H9 (cell line): ENCODE results near the gene SOX1. TPM values are rescaled to one million over a fixed set of nuclear protein-coding genes. Genes with fewer than 3 reads are reported as not detected.

ENCODE experiments used
- DNase-seq: peaks from one replicate; pipeline ENCODE4 v3.0.0-alpha.2; 2017
- H2AFZ ChIP-seq: one replicate; pipeline ENCODE4 v1.6.1; 2013; ENCODE audit warnings: mild to moderate bottlenecking, low read length, control low read depth, moderate library complexity
- H2AK5ac ChIP-seq: 2 replicates; pipeline ENCODE4 v1.6.1; 2013; ENCODE audit warnings: low read length, control low read depth, mixed read lengths; ENCODE audit not compliant: insufficient read length
- H2BK120ac ChIP-seq: one replicate; pipeline ENCODE4 v1.6.1; 2013; ENCODE audit warnings: low read depth, mild to moderate bottlenecking, low read length, control low read depth, inconsistent platforms; ENCODE audit not compliant: poor library complexity, severe bottlenecking
- H2BK12ac ChIP-seq: 2 replicates; pipeline ENCODE4 v1.6.1; 2013; ENCODE audit warnings: low read length, control low read depth, mixed read lengths, low read depth; ENCODE audit not compliant: insufficient read length
- H2BK15ac ChIP-seq: 2 replicates; pipeline ENCODE4 v1.6.1; 2013; ENCODE audit warnings: low read depth, low read length, control low read depth
- H2BK20ac ChIP-seq: one replicate; pipeline ENCODE4 v1.6.1; 2013; ENCODE audit warnings: low read depth, mild to moderate bottlenecking, low read length, control low read depth, inconsistent platforms; ENCODE audit not compliant: poor library complexity, severe bottlenecking
- H2BK5ac ChIP-seq: 2 replicates; pipeline ENCODE4 v1.6.1; 2013; ENCODE audit warnings: low read length, control low read depth, mixed read lengths; ENCODE audit not compliant: insufficient read length
- H3K14ac ChIP-seq: 2 replicates; pipeline ENCODE4 v1.6.1; 2013; ENCODE audit warnings: low read length, control low read depth; ENCODE audit not compliant: insufficient read depth
- H3K18ac ChIP-seq: 2 replicates; pipeline ENCODE4 v1.6.1; 2013; ENCODE audit warnings: low read depth, mild to moderate bottlenecking, mixed read lengths, low read length, control low read depth; ENCODE audit not compliant: insufficient read length
- H3K23ac ChIP-seq: 2 replicates; pipeline ENCODE4 v1.6.1; 2013; ENCODE audit warnings: low read length, control low read depth, mixed read lengths, low read depth; ENCODE audit not compliant: insufficient read length
- H3K23me2 ChIP-seq: 2 replicates; pipeline ENCODE4 v1.6.1; 2013; ENCODE audit warnings: low read depth, mild to moderate bottlenecking, mixed read lengths, low read length, control low read depth; ENCODE audit not compliant: insufficient read length, poor library complexity, severe bottlenecking
- H3K27ac ChIP-seq: 2 replicates; pipeline ENCODE4 v1.5.1; 2013; ENCODE audit warnings: low read length, control low read depth, mixed read lengths, low read depth; ENCODE audit not compliant: insufficient read length
- H3K27me3 ChIP-seq: 2 replicates; pipeline ENCODE4 v1.6.1; 2013; ENCODE audit warnings: low read length, control low read depth, inconsistent platforms; ENCODE audit not compliant: insufficient read depth
- H3K4ac ChIP-seq: 2 replicates; pipeline ENCODE4 v1.6.1; 2013; ENCODE audit warnings: low read depth, mild to moderate bottlenecking, control low read depth, inconsistent platforms, low read length, moderate library complexity
- H3K4me1 ChIP-seq: 2 replicates; pipeline ENCODE4 v1.6.1; 2013; ENCODE audit warnings: low read length, control low read depth, inconsistent platforms; ENCODE audit not compliant: insufficient read depth
- H3K4me2 ChIP-seq: 2 replicates; pipeline ENCODE4 v1.6.1; 2013; ENCODE audit warnings: low read length, control low read depth, mixed read lengths; ENCODE audit not compliant: insufficient read length, insufficient read depth
- H3K56ac ChIP-seq: 2 replicates; pipeline ENCODE4 v1.6.1; 2013; ENCODE audit warnings: low read depth, mild to moderate bottlenecking, mixed read lengths, low read length, control low read depth; ENCODE audit not compliant: insufficient read length
- H3K79me1 ChIP-seq: 2 replicates; pipeline ENCODE4 v1.6.1; 2013; ENCODE audit warnings: low read depth, mild to moderate bottlenecking, moderate library complexity, low read length, control low read depth, inconsistent platforms; ENCODE audit not compliant: insufficient read depth, poor library complexity, severe bottlenecking
- H3K79me2 ChIP-seq: 2 replicates; pipeline ENCODE4 v1.6.1; 2013; ENCODE audit warnings: low read length, control low read depth, inconsistent platforms; ENCODE audit not compliant: insufficient read depth
- H3K9ac ChIP-seq: 2 replicates; pipeline ENCODE4 v1.6.1; 2013; ENCODE audit warnings: low read length, control low read depth, mixed read lengths; ENCODE audit not compliant: insufficient read length; ENCODE audit errors: extremely low read depth
- H3K9me3 ChIP-seq: one replicate; pipeline ENCODE4 v1.6.1; 2013; ENCODE audit warnings: low read depth, low read length, inconsistent platforms; ENCODE audit not compliant: control insufficient read depth
- H3T11ph ChIP-seq: one replicate; pipeline ENCODE4 v1.6.1; 2013; ENCODE audit warnings: mild to moderate bottlenecking, low read length, control low read depth, inconsistent platforms
- H4K20me1 ChIP-seq: one replicate; pipeline ENCODE4 v1.6.1; 2013; ENCODE audit not compliant: control insufficient read depth, insufficient read length, insufficient read depth
- H4K5ac ChIP-seq: 2 replicates; pipeline ENCODE4 v1.6.1; 2013; ENCODE audit warnings: low read depth, mild to moderate bottlenecking, mixed read lengths, low read length, control low read depth; ENCODE audit not compliant: insufficient read length
- H4K8ac ChIP-seq: replicated peaks from 2 replicates; pipeline ENCODE4 v1.6.1; 2013; ENCODE audit warnings: low read length, control low read depth, mixed read lengths, low read depth; ENCODE audit not compliant: insufficient read length
- H4K91ac ChIP-seq: 2 replicates; pipeline ENCODE4 v1.6.1; 2013; ENCODE audit warnings: low read depth, mild to moderate bottlenecking, moderate library complexity, mixed read lengths, low read length, control low read depth; ENCODE audit not compliant: insufficient read length
- H3K27ac Mint-ChIP-seq, 3 experiments: 2 replicates in 2 of 3; 3 replicates in 1 of 3; pipeline ENCODE4 v1.8.0; 2020 to 2021; ENCODE audit warnings: mixed read lengths in 3 of 3, mild to moderate bottlenecking in 1 of 3, moderate library complexity in 1 of 3
- H3K27me3 Mint-ChIP-seq: 2 replicates; pipeline ENCODE4 v1.8.0; 2021; ENCODE audit warnings: low read depth, mild to moderate bottlenecking, moderate library complexity, mixed read lengths
- H3K36me3 Mint-ChIP-seq, 3 experiments: 2 replicates in 2 of 3; 3 replicates in 1 of 3; pipeline ENCODE4 v1.8.0; 2020 to 2021; ENCODE audit warnings: low read depth in 3 of 3, mixed read lengths in 3 of 3; ENCODE audit not compliant: insufficient read depth in 1 of 3
- H3K4me1 Mint-ChIP-seq, 2 experiments: 2 replicates each; pipeline ENCODE4 v1.8.0; 2020; ENCODE audit warnings: mixed read lengths in 2 of 2
- H3K4me3 Mint-ChIP-seq, 2 experiments: 2 replicates in 1 of 2; 3 replicates in 1 of 2; pipeline ENCODE4 v1.8.0; 2020 to 2021; ENCODE audit warnings: mild to moderate bottlenecking in 2 of 2, mixed read lengths in 2 of 2, moderate library complexity in 1 of 2
- H3K9me3 Mint-ChIP-seq, 2 experiments: 2 replicates in 1 of 2; 3 replicates in 1 of 2; pipeline ENCODE4 v1.8.0; 2020; ENCODE audit warnings: mild to moderate bottlenecking in 2 of 2, mixed read lengths in 2 of 2, moderate library complexity in 1 of 2
- CTCF ChIP-seq: fragments of 200-600 bp; sonication (generic); conservative IDR thresholded peaks from 3 replicates; pipeline ENCODE4 v1.8.0; 2021; ENCODE audit warnings: antibody characterized with exemption, mild to moderate bottlenecking
- WGBS: extraction: QIAGEN DNeasy Blood & Tissue Kit; methylation state at CpG from one replicate; pipeline ENCODE4 v1.1.7; 2013; ENCODE audit warnings: missing lambda C conversion rate, low lambda C conversion rate, mixed read lengths; ENCODE audit not compliant: insufficient read length; ENCODE audit errors: extremely low coverage; 5-methylcytosine and 5-hydroxymethylcytosine counted together
- total RNA-seq: library from RNA; stranded (reverse); gene quantifications from 2 replicates; pipeline ENCODE4 v1.2.1, GENCODE V29; 2021

SOX1 gene
- total RNA-seq, 1 experiment from 2014 or later, result 0.17 TPM

DNA sequence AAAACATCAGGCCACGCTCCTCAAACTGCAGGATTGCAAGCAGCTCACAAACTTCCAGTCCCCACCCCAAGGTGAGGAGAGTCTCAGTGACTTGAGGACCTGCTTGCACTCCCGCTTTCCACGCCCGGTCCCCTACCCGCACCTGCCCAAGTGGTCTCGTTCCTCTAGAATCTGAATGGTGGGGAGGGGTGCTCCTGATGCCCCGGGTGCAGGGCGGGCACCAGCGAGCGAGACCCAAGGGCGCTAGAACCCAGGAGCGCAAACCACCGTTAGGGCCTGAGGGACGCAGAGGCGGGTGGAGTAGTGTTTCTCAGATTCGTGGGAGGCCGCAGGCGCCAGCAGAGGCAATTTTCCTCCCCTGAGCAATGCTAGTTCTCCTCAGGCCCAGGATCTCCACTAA, 40.3 kb downstream of the SOX1 start:
- Histone ChIP-seq H4K5ac (no peak overlapping the region), H3K9me3 (no peaks in the 10 kb centered on the region), H4K20me1 (no peaks in the 10 kb centered on the region), H3K4me2 (no peak overlapping the region), H2BK5ac (no peak overlapping the region), H3K18ac (no peak overlapping the region), H3K9ac (no peak overlapping the region), H4K8ac (no peak overlapping the region), H3K4ac (no peak overlapping the region), H3K27me3 (peaks cover 57% of the 10 kb centered on the region), H2AFZ (no peak overlapping the region), H2BK20ac (peak overlapping the region; percentile 29), H2BK15ac (no peak overlapping the region), H3K14ac (no peak overlapping the region), H3K79me1 (no peaks in the 10 kb centered on the region), H4K91ac (no peak overlapping the region), H3K56ac (no peak overlapping the region), H2BK12ac (no peak overlapping the region), H3K23ac (no peak overlapping the region), H2AK5ac (no peak overlapping the region), H3K27ac (no peak overlapping the region), H2BK120ac (no peak overlapping the region), H3T11ph (no peak overlapping the region), H3K4me1 (no peaks in the 10 kb centered on the region), H3K23me2 (peaks cover 25% of the 10 kb centered on the region), H3K79me2 (no peaks in the 10 kb centered on the region)
- no peaks in the 10 kb centered on the region for H3K36me3 Mint-ChIP-seq
- peaks cover 95% of the 10 kb centered on the region for H3K27me3 Mint-ChIP-seq
- no peak overlapping the region for H3K27ac Mint-ChIP-seq
- DNase-seq, result no peak
- TF ChIP-seq CTCF, result no peak
- H3K4me1 Mint-ChIP-seq, result peaks cover 24 to 43% of the 10 kb centered on the region in 2 experiments
- no peaks in the 10 kb centered on the region; a peak in 1 of 5 replicates for H3K9me3 Mint-ChIP-seq
- no CpG with 5 or more reads among the region's 18 CpGs for WGBS
- peak overlapping the region in 1 of 2 experiments; percentile 84; a peak in 1 of 5 replicates for H3K4me3 Mint-ChIP-seq
